Cerebellar nuclear complex (tissue), 1 donor: ENCODE measurements around the gene FCF1.

ENCODE experiments used
- DNase-seq, 2 experiments: peaks; one replicate each; lab custom pipeline; 2025; lab: John Stamatoyannopoulos, UW

Gene FCF1

DNA sequence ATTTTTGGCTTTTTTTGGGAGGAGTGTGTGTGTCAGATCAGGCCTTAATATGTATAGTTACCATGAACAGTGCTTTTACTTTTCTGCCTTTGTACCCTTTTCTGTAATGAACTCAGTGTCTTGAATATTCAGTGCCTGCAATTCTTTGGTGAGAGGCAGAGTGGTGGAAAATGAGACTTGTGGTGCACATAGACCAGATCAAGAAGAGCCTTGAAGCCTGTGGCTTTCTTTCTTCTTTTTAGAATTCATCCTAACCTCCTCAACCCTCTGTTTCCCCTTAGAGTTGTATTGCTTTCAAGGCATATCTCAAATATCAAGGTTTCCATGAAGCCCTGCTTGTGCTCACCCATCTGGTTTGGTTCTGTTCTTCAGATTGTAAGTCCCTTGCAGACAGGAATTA is 52.8 kb downstream of the FCF1 start:
- no peak for DNase-seq

DNA sequence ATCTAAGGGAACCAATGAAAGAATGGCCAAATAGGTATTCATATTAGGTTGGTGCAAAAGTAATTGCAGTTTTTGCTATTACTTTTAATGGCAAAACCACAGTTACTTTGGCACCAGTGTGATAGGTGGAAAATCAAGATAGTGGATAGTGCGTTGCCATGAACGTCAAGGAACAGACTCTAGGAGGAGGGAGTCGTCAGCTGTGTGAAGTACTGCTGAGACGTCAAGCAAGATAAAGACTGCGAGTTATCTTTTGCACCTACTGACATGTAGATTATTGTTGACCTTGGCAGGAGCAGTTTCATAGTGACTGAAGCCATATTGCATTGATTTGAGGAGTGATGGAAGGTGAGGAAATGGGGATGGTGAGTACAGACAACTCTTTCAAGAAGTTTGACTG is 58.5 kb downstream of the FCF1 start:
- no peak for DNase-seq

DNA sequence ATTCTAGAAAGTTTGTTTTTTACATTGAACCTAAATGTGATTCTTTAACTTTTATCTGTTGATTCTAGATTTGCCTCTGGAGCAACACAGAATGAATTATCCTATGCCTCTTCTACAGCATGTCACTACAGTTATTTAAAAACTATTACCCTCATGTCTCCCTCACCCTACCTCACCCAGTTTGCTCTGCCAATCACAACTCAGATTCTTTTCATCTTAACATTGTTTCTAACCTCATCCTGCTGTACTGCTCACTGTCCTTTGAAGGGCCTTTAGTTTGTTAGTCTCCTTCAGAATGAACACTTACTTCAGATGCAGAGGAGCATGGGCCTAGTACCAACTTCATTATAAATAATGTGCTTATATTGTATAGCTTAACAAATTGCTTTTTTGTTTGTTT is 71.7 kb downstream of the FCF1 start:
- DNase-seq: no peak

DNA sequence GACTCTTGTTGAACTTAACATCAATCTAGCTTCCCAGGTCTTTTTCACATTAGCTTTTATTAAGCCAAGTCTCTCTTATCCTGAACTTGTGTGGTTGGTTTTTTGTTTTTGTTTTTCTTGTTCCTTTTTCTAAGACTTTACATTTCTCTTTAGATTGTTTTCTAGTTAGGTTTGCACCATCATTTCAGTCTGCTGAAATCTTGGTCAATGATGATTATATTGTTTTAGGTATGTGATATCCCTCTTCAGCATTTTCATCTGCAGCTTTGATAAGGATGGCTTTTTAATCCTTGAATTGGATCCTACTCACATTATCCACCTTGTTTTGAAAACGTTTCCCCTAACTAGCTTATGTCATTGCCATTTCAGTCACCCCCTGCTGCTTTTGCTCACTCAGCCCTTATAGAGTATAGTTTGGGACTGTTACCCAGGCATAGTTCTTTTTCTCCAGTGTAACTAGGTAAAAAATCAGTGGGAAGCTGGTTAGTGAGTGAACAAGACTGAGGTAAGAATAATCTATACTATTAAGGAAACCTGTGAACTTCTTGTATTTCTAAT is 72.2 kb downstream of the FCF1 start:
- DNase-seq: no peak

DNA sequence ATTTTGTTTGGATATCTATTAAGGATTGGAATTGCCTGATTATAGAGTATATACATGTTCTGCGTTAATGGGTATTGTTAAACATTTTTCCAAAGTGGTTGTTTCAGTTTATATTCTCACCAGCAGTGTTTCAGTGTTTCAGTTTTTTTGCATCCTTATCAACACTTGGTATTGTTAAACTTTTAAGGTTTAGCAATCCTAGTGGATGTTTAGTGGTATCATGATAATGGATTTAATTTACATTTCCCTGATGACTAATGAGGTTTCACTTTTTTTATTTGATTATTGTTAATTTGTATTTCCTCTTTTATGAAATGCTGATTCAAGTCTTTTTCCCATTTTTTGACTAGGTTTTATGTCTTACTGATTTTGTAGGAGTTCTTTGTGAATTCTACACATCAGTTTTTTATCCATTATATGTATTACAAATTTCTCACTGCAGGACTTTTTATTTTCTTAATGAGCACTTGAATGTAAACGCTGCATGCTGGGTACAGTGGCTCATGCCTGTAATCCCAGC is 73.9 kb downstream of the FCF1 start:
- no peak for DNase-seq
